HCT116 (cell line): ENCODE data around the gene ZNF729. TPM values are rescaled to one million over a fixed set of nuclear protein-coding genes. Genes with fewer than 3 reads are reported as not detected.

Experiments
- ATAC-seq: fragments of 200-7000 bp; cut with Tn5 transposase; 2 replicates; pipeline ENCODE4 v1.9.1; 2020; ENCODE audit warnings: mild to moderate bottlenecking, moderate library complexity
- BruUV-seq: library from RNA; stranded (reverse); fragments of 400-500 nt; replicated peaks from 2 replicates; lab custom pipeline; 2021; lab: Mats Ljungman, UMichigan
- CTCF ChIA-PET: fragments of 300-600 bp; sonication (Branson Sonifier 250); formaldehyde crosslinking; loops from one replicate; lab custom pipeline; 2021; ENCODE audit warnings: antibody characterized with exemption; lab: Charles Lee
- POLR2A ChIA-PET: fragments of 300-600, 350-600 bp; sonication (Branson Sonifier 250); formaldehyde crosslinking; loops from one replicate; lab custom pipeline; 2021; ENCODE audit warnings: antibody characterized with exemption; lab: Charles Lee
- RAD21 ChIA-PET, 2 experiments: fragments of 300-600 bp; sonication (Branson Sonifier 250); formaldehyde crosslinking; loops; one replicate each; lab custom pipeline; 2023; ENCODE audit warnings: low total read pairs in 2 of 2; ENCODE audit not compliant: uncharacterized antibody in 2 of 2, unreplicated experiment in 2 of 2, low non-redundant PET in 1 of 2; lab: Charles Lee
- DNase-seq: peaks from one replicate; pipeline ENCODE4 v3.0.0-alpha.2; 2010; ENCODE audit warnings: low read depth, low spot score
- H2AFZ ChIP-seq: fragments of 200-600 bp; shearing (Covaris generic), sonication (generic); 2 replicates; pipeline ENCODE4 v1.6.1; 2017; ENCODE audit warnings: low read depth, mixed run types, mixed read lengths, antibody characterized with exemption, low read length; ENCODE audit not compliant: poor library complexity, severe bottlenecking
- H3K27ac ChIP-seq: 2 replicates; pipeline ENCODE4 v1.5.1; 2012; ENCODE audit warnings: low read depth, low read length
- H3K27me3 ChIP-seq: fragments of 200-600 bp; sonication (generic); 2 replicates; pipeline ENCODE4 v1.6.1; 2016; ENCODE audit warnings: mixed run types, low read length, mixed read lengths; ENCODE audit not compliant: insufficient read depth
- H3K36me3 ChIP-seq, 2 experiments: fragments of 200-500 bp in 1 of 2; fragments of 200-600 bp in 1 of 2; sonication (Bioruptor generic) in 1 of 2; sonication (generic) in 1 of 2; 2 replicates each; pipeline versions ENCODE4 v1.5.1 to v1.6.1; 2014 to 2016; ENCODE audit warnings: low read length in 2 of 2, inconsistent platforms in 1 of 2, mixed read lengths in 1 of 2, mixed run types in 1 of 2; ENCODE audit not compliant: insufficient read depth in 2 of 2, control insufficient read depth in 1 of 2
- H3K4me1 ChIP-seq, 2 experiments: fragments of 200-600 bp in 1 of 2; sonication (generic) in 1 of 2; 2 replicates each; pipeline versions ENCODE4 v1.5.1 to v1.6.1; 2012 to 2017; ENCODE audit warnings: low read length in 2 of 2, inconsistent platforms in 1 of 2, mild to moderate bottlenecking in 1 of 2, mixed read lengths in 1 of 2, mixed run types in 1 of 2, moderate library complexity in 1 of 2; ENCODE audit not compliant: insufficient read depth in 2 of 2, control insufficient read depth in 1 of 2
- H3K4me2 ChIP-seq: fragments of 200-600 bp; sonication (generic); 2 replicates; pipeline ENCODE4 v1.6.1; 2017; ENCODE audit warnings: mixed run types, low read length, mixed read lengths
- H3K4me3 ChIP-seq, 2 experiments: fragments of 200-600 bp in 1 of 2; sonication (generic) in 1 of 2; replicated peaks in 1 of 2; 2 replicates each; pipeline ENCODE4 v1.5.1; 2011 to 2016; ENCODE audit warnings: low read length in 2 of 2, control low read depth in 1 of 2, low read depth in 1 of 2, mild to moderate bottlenecking in 1 of 2, mixed read lengths in 1 of 2, mixed run types in 1 of 2
- H3K79me2 ChIP-seq: fragments of 200-600 bp; sonication (generic); 2 replicates; pipeline ENCODE4 v1.6.1; 2017; ENCODE audit warnings: mild to moderate bottlenecking, mixed run types, low read length, moderate library complexity, mixed read lengths; ENCODE audit not compliant: insufficient read depth
- H3K9ac ChIP-seq: fragments of 200-600 bp; sonication (generic); 2 replicates; pipeline ENCODE4 v1.6.1; 2016; ENCODE audit warnings: low read length, mixed read lengths
- H3K9me2 ChIP-seq: fragments of 200-600 bp; sonication (generic), shearing (Covaris generic); 2 replicates; pipeline ENCODE4 v1.6.1; 2017; ENCODE audit warnings: mixed run types, mild to moderate bottlenecking, moderate library complexity; ENCODE audit not compliant: insufficient read depth
- H3K9me3 ChIP-seq, 2 experiments: fragments of 200-500 bp in 1 of 2; fragments of 200-600 bp in 1 of 2; sonication (Bioruptor generic) in 1 of 2; sonication (generic) in 1 of 2; 2 replicates each; pipeline ENCODE4 v1.6.1; 2014 to 2017; ENCODE audit warnings: low read length in 2 of 2, mixed read lengths in 2 of 2, inconsistent platforms in 1 of 2, low read depth in 1 of 2, mild to moderate bottlenecking in 1 of 2, mixed run types in 1 of 2, moderate library complexity in 1 of 2; ENCODE audit not compliant: control insufficient read depth in 1 of 2, insufficient read depth in 1 of 2
- H4K20me1 ChIP-seq: fragments of 200-600 bp; sonication (generic), shearing (Covaris generic); 2 replicates; pipeline ENCODE4 v1.6.1; 2017; ENCODE audit warnings: mixed run types, mild to moderate bottlenecking, moderate library complexity; ENCODE audit not compliant: insufficient read depth
- EGR1 ChIP-seq: IDR thresholded peaks from 2 replicates; pipeline ENCODE4 v1.6.1; 2012; ENCODE audit warnings: low read depth
- ELF1 ChIP-seq: IDR thresholded peaks from 2 replicates; pipeline ENCODE4 v1.6.1; 2012; ENCODE audit warnings: low read depth, borderline replicate concordance
- FOSL1 ChIP-seq: IDR thresholded peaks from 2 replicates; pipeline ENCODE4 v1.6.1; 2012; ENCODE audit warnings: low read depth
- POLR2AphosphoS5 ChIP-seq: IDR thresholded peaks from 2 replicates; pipeline ENCODE4 v1.6.1; 2011; ENCODE audit warnings: mild to moderate bottlenecking, low read depth, low read length, moderate library complexity
- RAD21 ChIP-seq: IDR thresholded peaks from 2 replicates; pipeline ENCODE4 v1.6.1; 2012; ENCODE audit warnings: low read depth, mild to moderate bottlenecking
- SIN3A ChIP-seq: IDR thresholded peaks from 2 replicates; pipeline ENCODE4 v1.6.1; 2012; ENCODE audit warnings: low read depth
- SRF ChIP-seq: IDR thresholded peaks from 2 replicates; pipeline ENCODE4 v1.6.1; 2012; ENCODE audit warnings: low read depth
- ZFX ChIP-seq: fragments of 450-650 bp; IDR thresholded peaks from 2 replicates; pipeline ENCODE4 v1.6.1; 2017
- ZNF274 ChIP-seq: fragments of 200-500 bp; sonication (Bioruptor generic); IDR thresholded peaks from 2 replicates; pipeline ENCODE4 v1.6.1; 2014; ENCODE audit warnings: mild to moderate bottlenecking, low read depth, low read length, inconsistent platforms
- intact Hi-C: fragments of 100-400 bp; cut with micrococcal nuclease; formaldehyde crosslinking; loops from 2 replicates; pipeline ENCODE4 v1.10.0; 2022
- total RNA-seq: library from RNA; stranded (reverse); gene quantifications from one replicate; pipeline ENCODE4 v1.2.1, GENCODE V29; 2021; ENCODE audit not compliant: unreplicated experiment
- TF ChIP-seq, protein P1 (sequence below): IDR thresholded peaks from 2 replicates; pipeline ENCODE4 v1.6.1; 2012
- TF ChIP-seq, protein P2 (sequence below): IDR thresholded peaks from 2 replicates; pipeline ENCODE4 v1.6.1; 2012
- TF ChIP-seq, protein P3 (sequence below): IDR thresholded peaks from 2 replicates; pipeline ENCODE4 v1.6.1; 2012; ENCODE audit warnings: low read depth
- TF ChIP-seq, protein P4 (sequence below): IDR thresholded peaks from 2 replicates; pipeline ENCODE4 v1.6.1; 2011; ENCODE audit warnings: mild to moderate bottlenecking, low read length, moderate library complexity; ENCODE audit not compliant: insufficient replicate concordance; ENCODE audit errors: extremely low read depth

Gene ZNF729
- total RNA-seq, 1 experiment from 2014 or later, result not detected

DNA sequence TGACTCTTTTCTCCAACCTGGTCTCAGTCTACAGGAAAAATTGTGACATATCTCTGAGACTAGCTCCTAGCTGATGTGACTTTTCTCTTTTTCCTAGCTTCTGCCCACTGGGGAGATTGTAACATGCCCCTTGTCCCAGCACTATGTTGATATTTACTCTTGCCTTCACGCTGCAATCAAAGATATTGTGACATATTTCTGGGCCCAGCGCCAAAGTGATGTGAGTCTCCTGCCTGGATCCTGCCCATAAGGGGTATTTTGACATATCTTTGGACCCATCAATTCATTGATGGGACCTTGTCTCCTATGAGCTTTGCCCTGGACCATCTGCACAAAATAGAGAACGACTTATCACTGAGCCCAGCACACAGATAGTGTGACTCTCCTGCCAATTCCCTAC, 41.1 kb downstream of the ZNF729 start (continued):
- TF ChIP-seq ZNF274 (no peak), SIN3A (no peak), SRF (no peak)
- TF ChIP-seq, protein P1, sequence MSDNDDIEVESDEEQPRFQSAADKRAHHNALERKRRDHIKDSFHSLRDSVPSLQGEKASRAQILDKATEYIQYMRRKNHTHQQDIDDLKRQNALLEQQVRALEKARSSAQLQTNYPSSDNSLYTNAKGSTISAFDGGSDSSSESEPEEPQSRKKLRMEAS, result no peak
- TF ChIP-seq, protein P2, sequence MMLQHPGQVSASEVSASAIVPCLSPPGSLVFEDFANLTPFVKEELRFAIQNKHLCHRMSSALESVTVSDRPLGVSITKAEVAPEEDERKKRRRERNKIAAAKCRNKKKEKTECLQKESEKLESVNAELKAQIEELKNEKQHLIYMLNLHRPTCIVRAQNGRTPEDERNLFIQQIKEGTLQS, result no peak

DNA sequence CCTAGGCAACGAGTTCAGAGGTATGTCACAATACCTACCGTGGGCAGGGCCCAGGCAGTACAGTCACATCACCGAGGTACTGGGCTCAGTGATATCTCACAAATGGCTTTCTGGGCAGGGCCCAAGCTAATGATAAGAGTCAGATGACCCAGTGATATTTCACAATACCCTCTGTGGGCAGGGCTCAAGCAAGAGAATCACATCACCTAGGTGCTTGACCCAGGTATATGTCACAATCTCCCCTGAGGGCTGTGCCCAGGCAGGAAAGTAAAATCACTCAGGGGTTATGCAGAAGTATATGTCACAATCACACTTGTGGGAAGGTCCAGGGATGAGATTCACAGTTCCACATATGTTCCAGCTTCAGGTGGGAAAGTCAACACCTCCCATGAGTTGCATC, 45.3 kb downstream of the ZNF729 start:
- ChIA-PET RAD21 (no interaction called here), POLR2A (no interaction called here), CTCF (no interaction called here)
- BruUV-seq, result no TSS peak
- Histone ChIP-seq H3K36me3 (no peaks in the 10 kb centered on the region), H4K20me1 (no peaks in the 10 kb centered on the region), H3K4me3 (no peak overlapping the region), H3K9ac (no peak overlapping the region), H3K4me2 (no peak overlapping the region), H3K4me1 (no peaks in the 10 kb centered on the region), H3K27ac (no peak overlapping the region), H3K9me2 (no peaks in the 10 kb centered on the region), H2AFZ (no peak overlapping the region), H3K9me3 (peaks cover 24 to 31% of the 10 kb centered on the region in 2 experiments; a peak in 2 of 4 replicates), H3K79me2 (no peaks in the 10 kb centered on the region), H3K27me3 (no peaks in the 10 kb centered on the region)
- no peak for TF ChIP-seq SIN3A
- DNase-seq (no peak), ATAC-seq (no peak)
- intact Hi-C loops, result no loop called here

DNA sequence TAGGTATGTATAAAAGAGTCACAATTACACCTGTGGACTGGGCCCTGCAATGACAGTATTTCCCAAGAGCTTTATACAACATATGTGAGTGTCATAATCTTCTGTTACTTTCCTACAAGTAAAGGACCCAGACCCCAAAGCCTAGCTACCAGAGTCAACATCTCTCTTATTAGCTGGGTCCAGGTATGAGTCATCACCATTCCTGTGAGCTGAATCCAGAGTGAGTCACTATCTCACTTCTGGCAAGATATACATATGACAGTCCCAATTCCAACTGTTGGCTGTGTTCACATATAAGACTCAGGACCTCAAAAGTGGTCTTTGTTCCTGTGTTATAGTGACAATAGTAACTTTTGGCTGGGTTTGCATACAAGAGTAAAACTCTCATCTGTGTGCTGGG, 46.7 kb downstream of the ZNF729 start:
- H3K27ac ChIP-seq, result no peak overlapping the region
- CTCF ChIA-PET, result no interaction called here
- ATAC-seq (no peak), DNase-seq (no peak)
- RAD21 ChIA-PET, result no interaction called here
- no peak overlapping the region for H3K4me2 ChIP-seq
- H3K27me3 ChIP-seq, result no peaks in the 10 kb centered on the region
- H3K79me2 ChIP-seq, result no peaks in the 10 kb centered on the region
- no peaks in the 10 kb centered on the region for H4K20me1 ChIP-seq
- no peaks in the 10 kb centered on the region for H3K9me2 ChIP-seq
- intact Hi-C loops, result no loop called here
- no TSS peak for BruUV-seq
- H3K9me3 ChIP-seq, result peaks cover 18 to 26% of the 10 kb centered on the region in 2 experiments; a peak in 2 of 4 replicates
- H3K36me3 ChIP-seq, result no peaks in the 10 kb centered on the region
- no peak overlapping the region for H2AFZ ChIP-seq
- H3K4me1 ChIP-seq, result no peaks in the 10 kb centered on the region
- no peak overlapping the region for H3K4me3 ChIP-seq
- POLR2A ChIA-PET, result no interaction called here
- no peak overlapping the region for H3K9ac ChIP-seq
- TF ChIP-seq, protein P3, sequence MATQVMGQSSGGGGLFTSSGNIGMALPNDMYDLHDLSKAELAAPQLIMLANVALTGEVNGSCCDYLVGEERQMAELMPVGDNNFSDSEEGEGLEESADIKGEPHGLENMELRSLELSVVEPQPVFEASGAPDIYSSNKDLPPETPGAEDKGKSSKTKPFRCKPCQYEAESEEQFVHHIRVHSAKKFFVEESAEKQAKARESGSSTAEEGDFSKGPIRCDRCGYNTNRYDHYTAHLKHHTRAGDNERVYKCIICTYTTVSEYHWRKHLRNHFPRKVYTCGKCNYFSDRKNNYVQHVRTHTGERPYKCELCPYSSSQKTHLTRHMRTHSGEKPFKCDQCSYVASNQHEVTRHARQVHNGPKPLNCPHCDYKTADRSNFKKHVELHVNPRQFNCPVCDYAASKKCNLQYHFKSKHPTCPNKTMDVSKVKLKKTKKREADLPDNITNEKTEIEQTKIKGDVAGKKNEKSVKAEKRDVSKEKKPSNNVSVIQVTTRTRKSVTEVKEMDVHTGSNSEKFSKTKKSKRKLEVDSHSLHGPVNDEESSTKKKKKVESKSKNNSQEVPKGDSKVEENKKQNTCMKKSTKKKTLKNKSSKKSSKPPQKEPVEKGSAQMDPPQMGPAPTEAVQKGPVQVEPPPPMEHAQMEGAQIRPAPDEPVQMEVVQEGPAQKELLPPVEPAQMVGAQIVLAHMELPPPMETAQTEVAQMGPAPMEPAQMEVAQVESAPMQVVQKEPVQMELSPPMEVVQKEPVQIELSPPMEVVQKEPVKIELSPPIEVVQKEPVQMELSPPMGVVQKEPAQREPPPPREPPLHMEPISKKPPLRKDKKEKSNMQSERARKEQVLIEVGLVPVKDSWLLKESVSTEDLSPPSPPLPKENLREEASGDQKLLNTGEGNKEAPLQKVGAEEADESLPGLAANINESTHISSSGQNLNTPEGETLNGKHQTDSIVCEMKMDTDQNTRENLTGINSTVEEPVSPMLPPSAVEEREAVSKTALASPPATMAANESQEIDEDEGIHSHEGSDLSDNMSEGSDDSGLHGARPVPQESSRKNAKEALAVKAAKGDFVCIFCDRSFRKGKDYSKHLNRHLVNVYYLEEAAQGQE, result no peak
- no peak for TF ChIP-seq EGR1
- TF ChIP-seq ELF1, result no peak
- TF ChIP-seq FOSL1, result no peak
- no peak for TF ChIP-seq RAD21
- TF ChIP-seq, protein P2, result no peak
- TF ChIP-seq, protein P4, sequence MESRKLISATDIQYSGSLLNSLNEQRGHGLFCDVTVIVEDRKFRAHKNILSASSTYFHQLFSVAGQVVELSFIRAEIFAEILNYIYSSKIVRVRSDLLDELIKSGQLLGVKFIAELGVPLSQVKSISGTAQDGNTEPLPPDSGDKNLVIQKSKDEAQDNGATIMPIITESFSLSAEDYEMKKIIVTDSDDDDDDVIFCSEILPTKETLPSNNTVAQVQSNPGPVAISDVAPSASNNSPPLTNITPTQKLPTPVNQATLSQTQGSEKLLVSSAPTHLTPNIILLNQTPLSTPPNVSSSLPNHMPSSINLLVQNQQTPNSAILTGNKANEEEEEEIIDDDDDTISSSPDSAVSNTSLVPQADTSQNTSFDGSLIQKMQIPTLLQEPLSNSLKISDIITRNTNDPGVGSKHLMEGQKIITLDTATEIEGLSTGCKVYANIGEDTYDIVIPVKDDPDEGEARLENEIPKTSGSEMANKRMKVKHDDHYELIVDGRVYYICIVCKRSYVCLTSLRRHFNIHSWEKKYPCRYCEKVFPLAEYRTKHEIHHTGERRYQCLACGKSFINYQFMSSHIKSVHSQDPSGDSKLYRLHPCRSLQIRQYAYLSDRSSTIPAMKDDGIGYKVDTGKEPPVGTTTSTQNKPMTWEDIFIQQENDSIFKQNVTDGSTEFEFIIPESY, result no peak
- no peak for TF ChIP-seq POLR2AphosphoS5
- no peak for TF ChIP-seq ZFX
- no peak for TF ChIP-seq SIN3A
